GM21717 (cell line): ENCODE data around the gene TTC28.

Experiments used
- ATAC-seq: cut with Tn5 transposase; IDR thresholded peaks from one replicate; pipeline ENCODE4 v1.9.1; 2021; ENCODE audit warnings: mild to moderate bottlenecking, moderate library complexity; ENCODE audit not compliant: unreplicated experiment

The TTC28 gene

GRCh38 chr22:28297504-28297903 lies 382.1 kb downstream of the TTC28 start:
- ATAC-seq: no peak

DNA sequence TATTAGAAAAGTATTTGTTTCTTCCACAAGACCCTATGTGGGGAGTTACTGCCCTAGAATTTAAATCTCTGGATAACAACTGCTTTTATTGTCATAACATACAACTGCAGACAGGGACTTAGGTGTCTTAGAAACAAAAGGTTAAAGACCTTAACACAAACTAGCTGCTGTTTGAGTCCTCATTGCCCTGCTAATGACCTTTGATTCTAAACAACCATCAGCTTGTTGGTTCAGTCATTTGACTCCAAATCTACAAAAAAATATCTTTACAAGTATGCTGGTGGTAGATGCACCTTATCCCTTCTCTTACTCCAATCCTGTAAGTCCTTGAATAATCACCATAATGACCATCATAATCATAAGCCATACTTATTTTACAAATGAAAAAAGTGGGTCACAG lies 383.2 kb downstream of the TTC28 start:
- ATAC-seq: no peak

- no peak for ATAC-seq
Measured at GRCh38 chr22:28283068-28283654, 396.5 kb downstream of the TTC28 start.

DNA sequence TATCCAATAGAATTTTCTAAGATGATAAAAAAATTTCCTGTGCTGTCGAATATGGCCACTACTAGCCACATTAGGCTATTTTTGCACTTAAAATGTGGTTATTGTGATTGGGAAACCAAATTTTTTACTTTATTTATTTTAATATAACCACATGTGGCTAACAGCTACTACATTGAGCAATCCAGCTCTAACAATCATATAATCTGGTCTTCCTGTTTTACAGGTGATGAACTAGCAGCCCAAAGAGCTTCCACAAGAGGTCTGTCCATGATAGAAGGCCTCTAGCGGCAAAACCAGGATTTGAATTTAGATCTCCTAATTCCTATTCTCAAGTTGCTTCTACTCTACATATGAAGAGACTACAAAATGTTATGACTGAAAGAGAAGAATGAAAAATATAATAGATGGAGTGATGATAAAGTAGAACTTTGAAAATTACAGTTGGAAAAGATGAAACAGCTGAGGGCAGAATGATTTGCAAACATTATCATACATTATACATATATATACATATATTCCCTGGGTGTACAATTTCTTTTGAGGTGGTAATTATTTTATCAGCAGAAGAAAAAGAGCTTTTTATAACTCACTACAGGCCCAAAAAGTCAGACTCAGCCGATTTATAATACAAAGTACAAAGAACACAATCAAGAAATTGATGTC lies 397.1 kb downstream of the TTC28 start:
- no peak for ATAC-seq

DNA sequence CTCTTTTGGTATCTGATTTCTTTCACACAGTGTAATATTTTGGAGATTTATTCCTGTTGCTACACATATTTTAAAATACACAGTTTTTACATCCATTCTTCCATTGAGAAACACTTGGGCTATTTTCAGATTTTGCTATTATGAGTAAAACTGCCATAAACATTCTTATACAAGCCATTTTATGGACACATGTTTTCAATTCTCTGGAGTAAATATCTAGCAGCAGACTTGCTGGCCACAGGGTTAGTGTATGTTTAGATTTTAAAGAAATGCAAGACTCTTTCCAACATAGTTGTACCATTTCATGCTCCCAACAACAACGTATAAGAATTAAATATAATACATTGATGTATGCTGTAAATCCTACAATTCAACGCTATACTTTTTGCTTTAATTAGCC lies 399.8 kb downstream of the TTC28 start:
- ATAC-seq: no peak

GRCh38 chr22:28269277-28269676 lies 410.4 kb downstream of the TTC28 start:
- no peak for ATAC-seq

GRCh38 chr22:28268850-28269249 lies 410.8 kb downstream of the TTC28 start:
- ATAC-seq: no peak

- ATAC-seq: no peak
Measured at GRCh38 chr22:28268171-28268570, 411.5 kb downstream of the TTC28 start.

- no peak for ATAC-seq
Measured at GRCh38 chr22:28260619-28261018, 419.0 kb downstream of the TTC28 start.

DNA sequence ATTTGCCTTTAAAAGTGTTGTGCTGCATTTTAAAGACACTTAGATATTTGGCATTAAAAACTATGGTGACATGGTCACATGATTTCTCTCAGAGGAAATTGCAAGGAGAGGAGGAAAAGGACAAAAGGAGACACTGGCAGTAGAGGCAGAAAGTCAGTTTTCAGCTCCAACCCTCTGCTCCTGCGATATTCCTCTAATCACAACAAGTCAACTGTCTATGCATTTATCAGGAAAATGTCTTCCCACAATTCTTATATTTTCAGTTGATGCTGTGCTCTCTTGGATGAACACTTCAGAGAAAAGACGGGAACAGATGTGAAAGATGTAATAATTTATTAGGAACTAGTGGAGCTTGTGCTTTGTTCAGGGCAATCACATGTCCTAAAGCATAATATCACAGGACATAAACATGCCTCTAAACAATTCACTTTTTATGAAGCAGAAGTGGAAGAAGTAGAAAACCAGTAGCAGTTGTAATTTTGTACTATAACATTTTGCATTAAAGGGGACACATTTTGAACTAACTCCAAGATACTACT lies 419.8 kb downstream of the TTC28 start:
- ATAC-seq: no peak

DNA sequence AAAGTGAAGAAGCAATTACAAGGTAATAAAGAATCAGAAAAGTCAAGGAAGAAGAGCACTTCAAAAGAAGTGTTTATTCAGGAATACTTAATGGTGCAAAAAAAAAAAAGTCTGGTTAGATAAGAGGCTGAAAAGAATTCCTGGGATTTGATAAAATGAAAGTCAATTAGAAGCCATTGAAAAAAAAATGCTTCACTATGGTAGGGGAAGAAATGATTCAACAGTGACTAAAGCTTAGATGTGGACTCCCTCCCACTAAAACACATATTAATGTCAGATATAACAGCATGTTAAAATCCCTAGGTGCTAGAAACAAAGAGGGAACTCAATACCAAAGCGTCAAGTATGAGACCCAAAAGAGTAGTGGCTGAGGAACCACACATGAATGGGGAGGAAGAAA lies 425.2 kb downstream of the TTC28 start:
- no peak for ATAC-seq

DNA sequence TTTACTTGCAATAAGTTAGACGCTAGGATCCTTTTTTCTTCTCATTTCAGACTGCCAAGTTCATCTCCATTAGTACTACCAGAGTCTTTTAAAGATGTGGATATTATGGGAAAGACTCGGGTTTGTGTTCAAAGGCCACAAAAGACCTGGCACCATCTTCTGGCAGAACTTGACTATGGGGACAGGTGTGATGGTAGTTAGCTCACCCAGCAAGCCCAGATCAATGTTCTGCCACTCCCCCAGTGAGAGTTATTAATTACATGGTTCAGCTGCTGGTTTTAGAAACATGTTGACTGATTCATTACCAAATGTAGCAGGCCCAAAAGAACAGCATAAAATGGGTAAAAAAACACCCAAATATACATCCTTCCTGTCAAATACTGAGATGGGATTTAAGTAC lies 427.1 kb downstream of the TTC28 start:
- ATAC-seq: no peak

GRCh38 chr22:28250036-28250695 lies 429.5 kb downstream of the TTC28 start:
- no peak for ATAC-seq

GRCh38 chr22:28249402-28249801 lies 430.2 kb downstream of the TTC28 start:
- no peak for ATAC-seq

GRCh38 chr22:28247667-28248363 lies 431.8 kb downstream of the TTC28 start:
- ATAC-seq: no peak

DNA sequence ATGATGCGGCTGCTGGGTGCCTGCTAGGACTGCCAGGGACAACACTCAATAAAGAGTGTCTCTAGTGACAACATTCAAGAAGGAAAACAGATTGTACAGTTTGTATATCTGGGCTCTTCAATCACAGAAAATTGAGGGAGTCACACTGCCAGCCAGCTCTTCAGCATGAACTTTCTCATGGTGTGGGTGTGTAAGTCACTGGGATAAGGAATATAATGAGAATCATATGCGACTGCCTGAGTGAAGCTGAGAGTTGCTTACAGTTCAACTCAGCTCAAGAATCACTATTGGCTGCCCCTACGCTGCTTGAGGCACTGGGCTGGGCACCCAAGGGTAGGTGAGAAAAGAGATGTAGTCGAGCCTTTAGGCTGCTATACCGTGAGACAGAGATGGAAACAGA lies 432.5 kb downstream of the TTC28 start:
- ATAC-seq: no peak

DNA sequence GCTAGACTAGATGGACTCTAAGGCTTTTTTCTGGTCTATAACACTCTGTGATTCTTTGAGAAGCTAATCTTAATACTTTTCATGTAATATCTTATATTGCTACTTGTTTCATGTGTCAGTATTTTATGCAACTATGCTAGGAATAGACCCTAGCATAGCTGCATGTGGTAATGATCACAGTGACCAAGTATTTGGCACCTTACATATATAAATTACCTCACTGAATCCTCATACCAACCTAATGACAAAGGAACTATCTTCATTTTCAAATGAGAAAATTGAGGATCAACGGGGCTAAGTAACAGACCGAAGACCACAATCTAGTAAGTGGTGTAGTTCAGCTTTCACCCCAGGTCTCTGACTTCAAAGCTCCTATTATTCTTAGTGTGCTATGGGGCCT lies 433.2 kb downstream of the TTC28 start:
- ATAC-seq: no peak

- ATAC-seq: no peak
Measured at GRCh38 chr22:28245579-28246224, 433.9 kb downstream of the TTC28 start.

DNA sequence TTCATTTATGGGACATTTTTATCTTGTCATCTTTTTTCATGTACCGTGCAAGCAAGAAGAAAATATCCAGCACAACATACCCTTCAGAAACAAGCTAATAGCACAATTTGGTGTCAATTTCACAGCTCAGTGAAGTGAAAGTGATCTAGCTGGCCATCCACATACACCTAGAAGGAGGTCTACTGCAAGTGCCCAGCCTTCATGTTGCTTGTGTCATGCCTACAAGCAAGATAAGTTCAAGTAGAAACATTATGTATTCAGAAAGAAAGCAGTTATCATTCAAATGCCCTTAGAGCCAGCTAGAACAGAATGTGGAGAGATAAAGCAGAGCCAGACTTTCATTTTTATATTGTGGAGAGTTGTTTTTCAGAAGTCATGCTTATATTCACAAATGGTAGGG lies 434.9 kb downstream of the TTC28 start:
- ATAC-seq: no peak

DNA sequence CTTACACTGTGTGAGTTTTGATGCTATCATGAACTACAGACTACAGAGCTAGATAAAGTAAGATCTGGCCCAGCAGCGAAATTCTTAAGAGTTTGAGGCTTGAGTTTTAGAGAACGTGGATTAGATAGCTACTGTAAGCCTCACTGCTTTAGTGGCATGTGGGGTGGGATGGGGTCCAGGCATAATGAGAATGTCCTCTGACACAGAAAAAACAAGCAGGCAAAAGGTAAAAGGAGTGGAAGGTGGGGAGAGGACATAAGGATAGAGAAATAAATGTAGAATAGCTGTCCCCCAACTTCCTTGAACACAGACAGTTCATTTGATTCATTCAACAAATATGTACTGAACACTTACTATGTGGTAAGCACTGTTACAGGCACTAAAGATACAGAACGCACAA lies 436.1 kb downstream of the TTC28 start:
- no peak for ATAC-seq

GRCh38 chr22:28241656-28242290 lies 437.9 kb downstream of the TTC28 start:
- no peak for ATAC-seq
